Measurements from ENCODE around the gene RFX6. TPM values are rescaled to one million over a fixed set of nuclear protein-coding genes. Genes with fewer than 3 reads are reported as not detected.
"Not testable (repeated sequence)": the region's sequence is repeated elsewhere in the genome, so short reads cannot be mapped to it uniquely, and the experiment has no call there.

The RFX6 gene, protein sequence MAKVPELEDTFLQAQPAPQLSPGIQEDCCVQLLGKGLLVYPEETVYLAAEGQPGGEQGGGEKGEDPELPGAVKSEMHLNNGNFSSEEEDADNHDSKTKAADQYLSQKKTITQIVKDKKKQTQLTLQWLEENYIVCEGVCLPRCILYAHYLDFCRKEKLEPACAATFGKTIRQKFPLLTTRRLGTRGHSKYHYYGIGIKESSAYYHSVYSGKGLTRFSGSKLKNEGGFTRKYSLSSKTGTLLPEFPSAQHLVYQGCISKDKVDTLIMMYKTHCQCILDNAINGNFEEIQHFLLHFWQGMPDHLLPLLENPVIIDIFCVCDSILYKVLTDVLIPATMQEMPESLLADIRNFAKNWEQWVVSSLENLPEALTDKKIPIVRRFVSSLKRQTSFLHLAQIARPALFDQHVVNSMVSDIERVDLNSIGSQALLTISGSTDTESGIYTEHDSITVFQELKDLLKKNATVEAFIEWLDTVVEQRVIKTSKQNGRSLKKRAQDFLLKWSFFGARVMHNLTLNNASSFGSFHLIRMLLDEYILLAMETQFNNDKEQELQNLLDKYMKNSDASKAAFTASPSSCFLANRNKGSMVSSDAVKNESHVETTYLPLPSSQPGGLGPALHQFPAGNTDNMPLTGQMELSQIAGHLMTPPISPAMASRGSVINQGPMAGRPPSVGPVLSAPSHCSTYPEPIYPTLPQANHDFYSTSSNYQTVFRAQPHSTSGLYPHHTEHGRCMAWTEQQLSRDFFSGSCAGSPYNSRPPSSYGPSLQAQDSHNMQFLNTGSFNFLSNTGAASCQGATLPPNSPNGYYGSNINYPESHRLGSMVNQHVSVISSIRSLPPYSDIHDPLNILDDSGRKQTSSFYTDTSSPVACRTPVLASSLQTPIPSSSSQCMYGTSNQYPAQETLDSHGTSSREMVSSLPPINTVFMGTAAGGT
- total RNA-seq = 28.7 and 34.2 TPM in 2 replicates
- long read RNA-seq, transcript RFX6-201 (19 exons, 3,460 nt) = major isoform, 45 of 96 reads
- long read RNA-seq, partial matches to known transcripts = 36 of 96 reads
- long read RNA-seq, other reads (novel, unspliced or antisense) = 15 of 96 reads

DNA sequence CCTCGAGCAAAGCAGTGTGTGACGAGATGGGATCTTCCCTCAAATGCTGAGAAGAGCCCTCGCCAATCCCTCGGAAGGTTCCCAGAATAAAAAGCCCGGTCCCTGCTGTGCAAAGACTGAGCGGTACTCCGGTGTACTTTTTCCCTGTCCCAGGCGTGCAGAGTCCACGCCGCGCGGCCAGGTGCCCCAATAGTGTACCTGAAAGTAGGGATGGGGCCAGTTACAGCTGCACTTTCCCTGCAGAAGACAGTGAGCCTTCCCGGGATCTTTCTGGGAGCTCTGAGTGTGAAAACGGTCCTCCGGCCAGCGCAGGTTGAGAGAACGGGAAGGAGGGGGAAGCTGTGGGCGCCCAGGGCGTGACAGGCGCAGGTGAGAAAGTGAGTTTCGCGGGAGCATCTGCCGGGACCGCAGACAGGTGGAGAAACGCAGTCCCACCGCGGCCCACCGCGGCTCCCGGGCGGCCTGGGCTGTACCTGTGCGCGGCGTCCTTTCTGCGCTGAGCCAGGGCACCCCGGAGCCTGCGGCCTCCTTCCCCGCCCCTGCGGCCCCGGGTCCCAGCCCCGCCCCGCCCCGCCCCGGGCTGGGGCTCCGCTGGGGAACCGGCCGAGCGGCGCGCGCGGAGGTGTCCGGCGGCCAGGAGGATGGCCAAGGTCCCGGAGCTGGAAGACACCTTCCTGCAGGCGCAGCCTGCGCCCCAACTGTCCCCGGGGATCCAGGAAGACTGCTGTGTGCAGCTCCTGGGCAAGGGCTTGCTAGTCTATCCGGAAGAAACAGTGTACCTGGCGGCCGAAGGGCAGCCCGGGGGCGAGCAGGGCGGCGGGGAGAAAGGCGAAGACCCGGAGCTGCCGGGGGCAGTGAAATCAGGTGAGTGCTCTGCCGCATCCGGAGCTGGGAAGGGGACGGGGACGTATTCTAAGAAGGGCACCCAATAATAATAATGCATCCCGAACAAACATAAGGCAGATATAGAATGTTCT is at the start of gene RFX6:
Gene RFX6 (plus strand): TSS at position 608 of the 977 bp plus-strand sequence. CDS start 34 bp downstream, at position 642.
- peaks cover 2% of the 10 kb centered on the region for H3K36me3 Mint-ChIP-seq (ENCODE audit: insufficient read depth)
- H3K27me3 Mint-ChIP-seq = peaks cover 12% of the 10 kb centered on the region
- H3K4me3 Mint-ChIP-seq (ENCODE audit: low read depth) = peak within 1 kb of the TSS; percentile 97
- TF ChIP-seq CTCF (IDR thresholded peaks at IDR 0.05; ENCODE audit: unreplicated experiment) = no peak
- H3K9me3 Mint-ChIP-seq (ENCODE audit: low read depth) = peaks cover 4% of the 10 kb centered on the region
- peak; percentile 53 for DNase-seq (ENCODE audit: low spot score, unreplicated experiment)
- H3K27ac Mint-ChIP-seq = peak within 1 kb of the TSS; percentile 92
- H3K4me1 Mint-ChIP-seq (ENCODE audit: low read depth) = peaks cover 29% of the 10 kb centered on the region

DNA sequence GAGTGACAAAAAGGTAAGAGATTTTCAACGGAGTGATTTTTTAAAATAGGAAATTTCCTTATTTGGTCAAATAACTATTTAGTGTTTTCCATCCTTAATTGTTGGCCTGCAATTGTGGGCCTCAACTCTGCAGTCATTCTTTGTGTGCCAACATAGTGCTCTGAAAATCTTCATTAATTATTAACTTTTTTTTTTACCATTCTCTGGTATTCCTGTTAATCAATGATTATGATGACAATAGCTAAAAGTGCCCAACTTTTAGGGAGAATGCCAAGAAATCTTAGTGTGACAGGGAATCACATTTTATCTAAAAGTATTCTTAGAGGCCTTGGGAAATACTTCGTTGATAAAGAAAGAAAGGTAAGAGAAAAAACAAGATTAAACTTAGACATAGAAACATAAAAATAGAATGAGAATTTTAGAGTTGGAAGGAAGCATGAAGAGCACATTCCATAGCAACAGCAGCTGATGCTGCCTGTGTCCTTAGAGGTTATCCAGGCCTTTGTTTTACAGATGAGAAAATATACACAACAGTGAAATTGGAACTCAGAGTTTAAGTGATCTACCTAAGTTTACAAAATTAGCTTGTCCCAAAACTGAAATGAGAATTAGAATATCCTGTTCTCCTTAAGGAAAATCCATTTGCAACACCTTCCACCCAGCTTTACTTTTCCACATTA is 49.3 kb upstream of the RFX6 start:
- DNase-seq (ENCODE audit: low spot score, unreplicated experiment) = no peak
- H3K4me1 Mint-ChIP-seq (ENCODE audit: low read depth) = peaks cover 9% of the 10 kb centered on the region
- H3K4me3 Mint-ChIP-seq (ENCODE audit: low read depth) = no peak overlapping the region
- no peak for TF ChIP-seq CTCF (IDR thresholded peaks at IDR 0.05; ENCODE audit: unreplicated experiment)
- no peaks in the 10 kb centered on the region for H3K27me3 Mint-ChIP-seq
- H3K9me3 Mint-ChIP-seq (ENCODE audit: low read depth) = peaks cover 42% of the 10 kb centered on the region
- H3K36me3 Mint-ChIP-seq (ENCODE audit: insufficient read depth) = peaks cover 4% of the 10 kb centered on the region
- H3K27ac Mint-ChIP-seq = no peak overlapping the region

GRCh38 chr6:116828983-116829382 is 48.1 kb upstream of the RFX6 start, which contains the start of gene GPRC6A:
GPRC6A (minus strand) TSS chr6:116829083; CDS start chr6:116829013, 70 bp downstream.
- H3K9me3 Mint-ChIP-seq (ENCODE audit: low read depth) = peaks cover 30% of the 10 kb centered on the region
- H3K36me3 Mint-ChIP-seq (ENCODE audit: insufficient read depth) = peaks cover 4% of the 10 kb centered on the region
- H3K4me3 Mint-ChIP-seq (ENCODE audit: low read depth) = no peak within 1 kb of the TSS
- no peak for TF ChIP-seq CTCF (IDR thresholded peaks at IDR 0.05; ENCODE audit: unreplicated experiment)
- peaks cover 10% of the 10 kb centered on the region for H3K4me1 Mint-ChIP-seq (ENCODE audit: low read depth)
- no peak for DNase-seq (ENCODE audit: low spot score, unreplicated experiment)
- no peak within 1 kb of the TSS for H3K27ac Mint-ChIP-seq
- no peaks in the 10 kb centered on the region for H3K27me3 Mint-ChIP-seq

GRCh38 chr6:116834526-116834925 is 42.5 kb upstream of the RFX6 start:
- H3K27me3 Mint-ChIP-seq; DNase-seq (ENCODE audit: low spot score, unreplicated experiment); H3K9me3 Mint-ChIP-seq (ENCODE audit: low read depth); H3K27ac Mint-ChIP-seq; H3K4me1 Mint-ChIP-seq (ENCODE audit: low read depth); H3K36me3 Mint-ChIP-seq (ENCODE audit: insufficient read depth); H3K4me3 Mint-ChIP-seq (ENCODE audit: low read depth): not testable (repeated sequence)

Measured in progenitor cell of endocrine pancreas (in vitro differentiated cells).